ENCODE data around the gene CCDC121.
A peak's percentile ranks its signal among the peaks of the same experiment; 100 is the strongest.

Gene CCDC121, protein sequence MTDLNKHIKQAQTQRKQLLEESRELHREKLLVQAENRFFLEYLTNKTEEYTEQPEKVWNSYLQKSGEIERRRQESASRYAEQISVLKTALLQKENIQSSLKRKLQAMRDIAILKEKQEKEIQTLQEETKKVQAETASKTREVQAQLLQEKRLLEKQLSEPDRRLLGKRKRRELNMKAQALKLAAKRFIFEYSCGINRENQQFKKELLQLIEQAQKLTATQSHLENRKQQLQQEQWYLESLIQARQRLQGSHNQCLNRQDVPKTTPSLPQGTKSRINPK

DNA sequence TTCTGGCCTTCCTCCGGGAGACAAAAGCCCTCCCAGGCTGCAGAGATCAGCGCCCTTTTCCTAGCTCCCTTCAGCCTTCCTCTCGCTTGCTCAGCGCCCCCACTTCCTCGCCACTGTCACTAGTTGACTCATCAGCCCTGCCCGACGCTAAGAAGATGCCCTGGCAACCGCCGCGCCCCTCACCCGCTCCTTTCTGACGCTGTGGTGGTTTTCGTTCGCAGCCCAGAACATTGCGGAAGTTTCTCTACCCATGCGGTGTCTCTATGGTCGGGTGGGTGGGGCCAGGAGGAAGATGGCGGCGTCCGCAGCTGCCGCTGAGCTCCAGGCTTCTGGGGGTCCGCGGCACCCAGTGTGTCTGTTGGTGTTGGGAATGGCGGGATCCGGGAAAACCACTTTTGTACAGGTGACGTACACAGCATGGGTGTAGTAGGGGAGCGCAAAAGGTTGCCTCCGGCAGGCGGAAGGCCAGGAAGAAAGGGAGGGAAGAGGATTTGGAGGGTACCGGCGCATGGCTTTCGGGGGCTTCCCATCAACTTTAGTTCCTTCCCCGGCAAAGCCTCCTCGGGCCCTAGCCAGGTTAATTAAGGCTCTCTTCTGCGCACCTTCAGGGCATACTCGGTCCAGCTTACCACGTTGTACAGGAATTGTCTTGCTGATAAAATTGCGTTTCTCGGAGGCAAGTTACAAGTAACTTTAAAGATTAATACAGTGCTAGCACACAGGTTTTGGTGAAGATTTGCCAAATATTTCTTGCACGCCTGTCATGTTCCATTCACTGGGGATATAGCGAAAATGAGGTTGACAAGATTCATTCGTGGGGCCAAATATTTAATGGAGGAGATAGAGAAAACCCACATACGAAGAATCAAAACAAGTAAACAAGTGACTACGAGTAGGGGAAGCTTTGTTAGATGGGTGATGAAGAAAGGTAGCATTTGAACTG is at the start of gene CCDC121, which contains the start of gene GPN1:
CCDC121 (minus strand) TSS at position 246 of the 943 bp plus-strand sequence. CDS start 1,213 bp downstream, outside the sequence.
GPN1 (plus strand) TSS at position 284 of the 943 bp plus-strand sequence; CDS start at position 293, 9 bp downstream.
- Histone ChIP-seq H3K27me3 (no peaks in the 10 kb centered on the region), H3K4me3 (peak within 1 kb of the TSS; percentile 89), H4K20me1 (no peaks in the 10 kb centered on the region), H3K9me3 (no peaks in the 10 kb centered on the region), H3K9ac (peak within 1 kb of the TSS; percentile 94), H3K36me3 (peaks cover 46% of the 10 kb centered on the region), H3K4me1 (peaks cover 40% of the 10 kb centered on the region), H3K27ac (peak within 1 kb of the TSS; percentile 91), H3K4me2 (peak within 1 kb of the TSS; percentile 99)
- TF ChIP-seq Cebpa-rat (IDR thresholded peaks at IDR 0.05): no peak

DNA sequence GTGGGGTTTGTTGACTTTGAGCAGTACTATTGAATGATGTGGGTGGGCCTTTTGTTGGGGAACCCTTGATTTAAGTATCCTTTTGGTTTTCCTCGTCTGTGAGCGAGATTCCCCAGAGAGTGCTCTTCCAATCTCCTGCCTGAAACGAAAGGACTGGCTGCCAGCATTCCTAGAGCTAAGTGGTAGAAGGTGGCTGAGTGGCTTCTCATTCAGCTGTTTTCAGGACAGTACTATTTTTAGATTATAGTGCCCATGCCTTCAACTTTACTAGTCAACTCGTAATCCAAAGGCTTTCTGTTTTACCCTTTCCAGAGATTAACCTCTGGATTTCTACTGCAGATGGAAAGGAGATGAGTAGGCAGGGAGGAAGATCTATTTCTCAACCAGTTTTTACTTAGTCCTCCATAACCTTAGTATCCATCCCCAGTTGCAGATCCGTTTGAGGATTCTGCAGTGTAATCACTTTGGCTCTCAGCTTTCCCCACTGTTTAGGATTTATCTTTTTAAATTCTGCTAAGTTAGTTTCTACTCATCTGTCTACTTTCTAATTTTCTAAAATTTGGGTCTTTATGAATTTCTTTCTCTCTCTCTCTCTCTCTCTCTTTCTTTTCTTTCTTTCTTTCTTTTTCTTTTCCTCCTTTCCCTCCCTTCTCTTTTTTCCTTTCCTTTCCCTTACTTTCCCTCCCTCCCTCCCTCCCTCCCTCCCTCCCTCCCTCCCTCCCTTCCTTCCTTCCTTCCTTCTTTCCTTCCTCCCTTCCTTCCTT is 44.1 kb upstream of the CCDC121 start:
- Histone ChIP-seq H3K9me3 (no peaks in the 10 kb centered on the region), H3K4me3 (no peak overlapping the region), H3K9ac (no peak overlapping the region), H3K27ac (no peak overlapping the region), H3K36me3 (peaks cover 91% of the 10 kb centered on the region), H4K20me1 (no peaks in the 10 kb centered on the region), H3K4me2 (no peak overlapping the region), H3K27me3 (no peaks in the 10 kb centered on the region), H3K4me1 (no peaks in the 10 kb centered on the region)
- TF ChIP-seq Cebpa-rat (IDR thresholded peaks at IDR 0.05): no peak

DNA sequence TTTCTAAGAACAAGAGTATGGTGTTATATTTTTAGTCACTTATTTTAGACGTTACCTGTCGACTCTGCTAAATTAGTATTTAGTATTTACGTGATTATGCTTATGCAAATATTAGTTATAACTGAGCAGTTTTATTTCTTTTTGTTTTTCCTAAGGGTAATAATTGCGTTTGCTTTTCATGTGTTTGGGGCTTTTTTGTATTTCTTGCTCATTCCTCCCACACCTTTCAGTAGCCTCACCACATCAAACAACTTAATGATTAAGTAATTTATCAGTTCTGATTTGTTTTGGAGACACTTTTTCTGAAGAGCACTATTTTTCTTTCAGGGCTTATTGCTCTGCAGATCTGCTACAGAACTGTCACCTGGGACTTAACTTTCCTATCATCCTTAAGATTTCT is 42.4 kb upstream of the CCDC121 start:
- no peaks in the 10 kb centered on the region for H4K20me1 ChIP-seq
- no peak for TF ChIP-seq Cebpa-rat (IDR thresholded peaks at IDR 0.05)
- H3K4me1 ChIP-seq: no peaks in the 10 kb centered on the region
- H3K27ac ChIP-seq: no peak overlapping the region
- H3K4me3 ChIP-seq: no peak overlapping the region
- H3K36me3 ChIP-seq: peaks cover 85% of the 10 kb centered on the region
- H3K4me2 ChIP-seq: no peak overlapping the region
- no peaks in the 10 kb centered on the region for H3K27me3 ChIP-seq
- no peak overlapping the region for H3K9ac ChIP-seq
- H3K9me3 ChIP-seq: no peaks in the 10 kb centered on the region

DNA sequence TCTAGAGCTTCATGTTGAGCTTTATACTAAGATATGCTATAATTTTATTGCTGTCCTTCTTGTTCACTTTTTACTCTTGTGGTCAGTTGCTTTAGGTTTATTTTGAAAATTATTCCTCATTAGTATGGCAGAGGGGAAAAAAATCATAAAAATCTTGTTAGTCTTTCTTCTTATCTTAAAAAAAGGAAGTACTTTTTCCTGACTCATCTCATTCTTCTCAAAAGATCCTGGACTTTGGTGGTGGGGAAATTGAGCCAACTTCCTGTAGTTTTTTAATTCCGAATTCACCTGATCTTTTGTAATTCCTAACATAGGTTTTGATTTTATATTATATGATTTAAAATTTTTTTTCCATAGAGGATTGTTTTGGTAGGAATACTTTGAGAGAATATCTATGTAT is 38.6 kb upstream of the CCDC121 start:
- H4K20me1 ChIP-seq: no peaks in the 10 kb centered on the region
- no peak overlapping the region for H3K4me3 ChIP-seq
- no peak overlapping the region for H3K4me2 ChIP-seq
- no peak overlapping the region for H3K27ac ChIP-seq
- no peaks in the 10 kb centered on the region for H3K9me3 ChIP-seq
- TF ChIP-seq Cebpa-rat (IDR thresholded peaks at IDR 0.05): no peak
- 0 out of 2 replicates have a peak overlapping the region, but pooled peaks have one; percentile 15 for H3K9ac ChIP-seq
- H3K4me1 ChIP-seq: peaks cover 24% of the 10 kb centered on the region
- no peaks in the 10 kb centered on the region for H3K27me3 ChIP-seq
- H3K36me3 ChIP-seq: peaks cover 54% of the 10 kb centered on the region

DNA sequence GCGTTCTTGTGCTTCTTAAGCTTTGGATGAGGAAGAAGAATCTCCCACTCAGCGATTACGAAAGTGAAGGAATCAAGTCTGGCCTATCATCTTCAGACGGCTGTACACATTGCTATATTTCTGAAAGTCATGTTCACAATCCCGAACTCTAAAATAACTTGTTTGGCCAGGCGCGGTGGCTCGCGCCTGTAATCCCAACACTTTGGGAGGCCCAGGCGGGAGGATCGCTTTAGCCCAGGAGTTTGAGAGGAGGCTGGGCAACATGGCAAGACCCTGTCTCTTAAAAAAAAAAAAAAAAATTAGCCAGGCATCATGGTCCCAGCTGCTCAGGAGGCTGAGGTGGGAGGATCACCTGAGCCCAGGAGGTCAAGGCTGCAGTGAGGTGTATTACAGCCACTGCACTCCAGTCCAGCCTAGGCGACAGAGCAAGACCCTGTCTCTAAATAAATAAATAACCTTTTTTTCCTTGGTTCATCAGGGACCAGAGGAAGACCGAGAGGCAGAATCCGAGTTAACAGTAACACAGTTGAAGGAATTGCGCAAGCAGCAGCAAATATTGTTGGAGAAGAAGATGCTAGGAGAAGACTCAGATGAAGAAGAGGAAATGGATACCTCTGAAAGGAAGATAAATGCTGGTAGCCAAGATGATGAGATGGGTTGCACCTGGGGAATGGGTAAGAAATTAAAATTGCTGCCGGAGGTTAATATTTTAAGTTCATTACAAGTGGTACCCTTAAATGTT is 36.0 kb upstream of the CCDC121 start:
- Histone ChIP-seq H3K27ac (no peak overlapping the region), H3K9ac (peak overlapping the region; percentile 95), H3K9me3 (no peaks in the 10 kb centered on the region), H3K4me3 (peak overlapping the region; percentile 90), H4K20me1 (no peaks in the 10 kb centered on the region), H3K36me3 (peaks cover 51% of the 10 kb centered on the region), H3K4me1 (peaks cover 30% of the 10 kb centered on the region), H3K27me3 (no peaks in the 10 kb centered on the region), H3K4me2 (peak overlapping the region; percentile 97)
- peak; percentile 68; the same call in 1 of the 2 replicates for TF ChIP-seq Cebpa-rat (IDR thresholded peaks at IDR 0.05)

DNA sequence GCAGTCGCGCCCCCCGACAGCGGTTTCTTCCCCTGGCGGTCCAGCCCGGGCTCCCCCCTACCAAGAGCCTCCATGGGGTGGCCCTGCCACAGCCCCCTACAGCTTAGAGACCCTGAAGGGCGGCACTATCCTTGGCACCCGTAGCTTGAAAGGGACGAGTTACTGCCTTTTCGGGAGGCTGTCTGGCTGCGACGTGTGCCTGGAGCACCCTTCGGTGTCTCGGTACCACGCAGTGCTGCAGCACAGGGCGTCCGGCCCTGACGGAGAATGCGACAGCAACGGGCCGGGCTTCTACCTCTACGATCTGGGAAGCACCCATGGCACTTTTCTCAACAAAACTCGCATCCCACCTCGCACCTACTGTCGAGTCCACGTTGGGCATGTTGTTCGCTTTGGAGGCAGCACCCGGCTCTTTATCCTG is 35.4 kb upstream of the CCDC121 start:
- no peak for TF ChIP-seq Cebpa-rat (IDR thresholded peaks at IDR 0.05)
- Histone ChIP-seq H3K4me3 (peak overlapping the region; percentile 90), H3K4me1 (peaks cover 30% of the 10 kb centered on the region), H3K36me3 (peaks cover 50% of the 10 kb centered on the region), H3K27ac (peak overlapping the region; percentile 95), H3K27me3 (no peaks in the 10 kb centered on the region), H3K4me2 (peak overlapping the region; percentile 97), H3K9me3 (no peaks in the 10 kb centered on the region), H3K9ac (peak overlapping the region; percentile 95), H4K20me1 (no peaks in the 10 kb centered on the region)

DNA sequence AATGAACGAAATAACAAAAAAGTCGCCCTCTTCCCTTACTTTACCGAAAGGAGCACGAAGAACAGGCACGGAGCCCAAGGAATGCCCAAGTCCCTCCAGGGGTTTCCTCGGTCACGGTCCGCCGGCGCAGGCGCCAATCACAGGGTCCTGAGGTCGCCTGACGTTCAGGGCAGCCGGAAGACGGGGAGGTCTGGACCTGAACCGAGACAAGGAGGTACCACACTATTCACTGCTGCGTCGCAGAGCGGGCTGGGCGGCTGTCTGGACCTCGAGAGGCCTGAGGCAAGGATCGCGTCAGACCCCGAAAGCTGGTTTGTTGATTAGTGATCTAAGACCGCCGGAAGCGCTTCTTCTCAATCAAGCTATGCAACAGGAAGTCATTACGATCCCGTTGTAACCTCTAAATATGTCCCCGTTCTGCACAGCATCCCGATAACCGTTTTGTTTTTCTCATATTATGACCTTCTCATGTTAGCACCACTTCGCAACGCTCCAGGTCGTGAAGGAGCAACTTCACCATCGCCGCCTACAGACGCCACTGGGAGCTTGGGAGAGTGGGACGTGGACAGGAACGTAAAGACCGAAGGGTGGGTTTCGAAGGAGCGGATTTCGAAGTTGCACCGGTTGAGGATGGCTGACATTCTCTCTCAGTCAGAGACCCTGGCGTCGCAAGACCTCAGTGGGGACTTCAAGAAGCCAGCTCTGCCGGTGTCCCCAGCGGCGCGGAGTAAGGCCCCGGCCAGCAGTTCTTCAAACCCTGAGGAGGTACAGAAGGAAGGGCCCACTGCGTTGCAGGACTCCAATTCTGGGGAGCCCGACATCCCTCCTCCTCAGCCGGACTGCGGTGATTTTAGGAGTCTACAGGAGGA is 34.7 kb upstream of the CCDC121 start, which contains the start of the genes SLC4A1AP and SUPT7L:
SLC4A1AP (plus strand) TSS at position 605 of the 869 bp plus-strand sequence; CDS start at position 631, 26 bp downstream.
SUPT7L (minus strand) TSS at position 330 of the 869 bp plus-strand sequence. CDS start 1,422 bp downstream, outside the sequence.
- peak within 1 kb of the TSS; percentile 95 for H3K9ac ChIP-seq
- TF ChIP-seq Cebpa-rat (IDR thresholded peaks at IDR 0.05): no peak
- H3K27ac ChIP-seq: peak within 1 kb of the TSS; percentile 95
- H3K27me3 ChIP-seq: no peaks in the 10 kb centered on the region
- H3K4me3 ChIP-seq: peak within 1 kb of the TSS; percentile 90
- H3K4me1 ChIP-seq: peaks cover 30% of the 10 kb centered on the region
- no peaks in the 10 kb centered on the region for H3K9me3 ChIP-seq
- no peaks in the 10 kb centered on the region for H4K20me1 ChIP-seq
- peaks cover 49% of the 10 kb centered on the region for H3K36me3 ChIP-seq
- H3K4me2 ChIP-seq: peak within 1 kb of the TSS; percentile 97

DNA sequence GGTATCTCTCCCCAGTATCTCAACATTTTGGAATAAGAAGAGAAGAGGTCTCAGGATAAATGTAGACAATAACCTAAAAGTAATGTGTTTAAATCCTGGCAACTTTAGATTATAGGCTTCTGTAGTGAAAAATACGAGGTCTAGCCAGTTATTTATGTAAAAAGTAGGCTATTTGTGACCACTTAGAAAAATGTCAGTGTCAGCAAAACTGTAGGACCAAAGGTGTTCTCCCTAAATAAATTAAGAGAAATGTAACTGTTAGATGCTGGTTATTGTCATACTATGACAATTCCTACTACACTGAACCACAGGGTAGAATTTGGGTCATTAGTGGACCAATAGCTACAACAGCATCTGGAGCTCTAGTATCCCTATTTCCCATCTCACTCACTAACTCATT is 32.6 kb upstream of the CCDC121 start:
- no peaks in the 10 kb centered on the region for H3K27me3 ChIP-seq
- no peak overlapping the region for H3K4me3 ChIP-seq
- H3K9ac ChIP-seq: no peak overlapping the region
- H3K27ac ChIP-seq: no peak overlapping the region
- H3K36me3 ChIP-seq: peaks cover 53% of the 10 kb centered on the region
- H3K4me2 ChIP-seq: no peak overlapping the region
- H4K20me1 ChIP-seq: peaks cover 5% of the 10 kb centered on the region; the same call in 1 of the 2 replicates
- TF ChIP-seq Cebpa-rat (IDR thresholded peaks at IDR 0.05): no peak
- peaks cover 30% of the 10 kb centered on the region for H3K4me1 ChIP-seq
- no peaks in the 10 kb centered on the region for H3K9me3 ChIP-seq

Measured in BLaER1 (cell line).